K562 (cell line): Measurements from ENCODE around the gene SHB. TPM values are rescaled to one million over a fixed set of nuclear protein-coding genes. Genes with fewer than 3 reads are reported as not detected.
A peak's percentile ranks its signal among the peaks of the same experiment; 100 is the strongest.

Source experiments
- ATAC-seq: fragments of 200-7000 bp; cut with Tn5 transposase; 3 replicates; pipeline ENCODE4 v1.9.1; 2020; ENCODE audit warnings: moderate library complexity
- BruUV-seq: library from RNA; stranded (reverse); fragments of 400-500 nt; replicated peaks from 2 replicates; lab custom pipeline; 2021; lab: Mats Ljungman, UMichigan
- CTCF ChIA-PET: fragments of 300-600 bp; formaldehyde crosslinking; extraction: SDS; loops from one replicate; lab custom pipeline; 2021; ENCODE audit warnings: low intra/inter-chr PET ratio; lab: Yijun Ruan, JAX
- POLR2A ChIA-PET: fragments of 300-600, 350-650 bp; sonication (Branson Sonifier 250); formaldehyde crosslinking; extraction: SDS; loops from one replicate; lab custom pipeline; 2021; ENCODE audit warnings: antibody characterized with exemption, inconsistent platforms; lab: Yijun Ruan, JAX
- DNase-seq, 4 experiments: peaks; one replicate each; pipeline versions ENCODE4 v3.0.0 to v3.0.0-alpha.2; 2011 to 2018; ENCODE audit warnings: low spot score in 3 of 4, mixed read lengths in 3 of 4; ENCODE audit errors: extremely low read depth in 1 of 4
- FAIRE-seq: peaks from 2 replicates; lab custom pipeline; 2011; peaks lifted over from hg19 to GRCh38; lab: Jason Lieb, UNC
- H2AFZ ChIP-seq: 2 replicates; pipeline ENCODE4 v1.6.0; 2011; ENCODE audit warnings: low read depth, low read length, control low read depth, inconsistent platforms
- H3K27ac ChIP-seq: fragments of 200-600 bp; 3 replicates; pipeline ENCODE4 v1.8.0; 2011; ENCODE audit warnings: low read depth, mild to moderate bottlenecking, control low read depth, inconsistent platforms, low read length, moderate library complexity, mixed read lengths; ENCODE audit errors: extremely low read depth
- H3K27me3 ChIP-seq, 2 experiments: fragments of 300-600 bp in 1 of 2; 2 replicates in 1 of 2; 3 replicates in 1 of 2; pipeline versions ENCODE4 v1.6.0 to v1.8.0; 2011; ENCODE audit warnings: inconsistent platforms in 2 of 2, low read length in 2 of 2, mild to moderate bottlenecking in 1 of 2, mixed read lengths in 1 of 2, moderate library complexity in 1 of 2; ENCODE audit not compliant: control insufficient read depth in 2 of 2, insufficient read depth in 2 of 2
- H3K36me3 ChIP-seq: fragments of 300-600 bp; 3 replicates; pipeline ENCODE4 v1.8.0; 2011; ENCODE audit warnings: mild to moderate bottlenecking, low read length, inconsistent platforms; ENCODE audit not compliant: control insufficient read depth, insufficient read depth
- H3K4me1 ChIP-seq, 2 experiments: fragments of 200-600 bp in 1 of 2; replicated peaks in 1 of 2; 2 replicates in 1 of 2; 3 replicates in 1 of 2; pipeline versions ENCODE4 v1.5.1 to v1.8.0; 2011; ENCODE audit warnings: inconsistent platforms in 2 of 2, low read length in 2 of 2, mild to moderate bottlenecking in 1 of 2, mixed read lengths in 1 of 2, moderate library complexity in 1 of 2; ENCODE audit not compliant: control insufficient read depth in 2 of 2, insufficient read depth in 2 of 2
- H3K4me2 ChIP-seq: 2 replicates; pipeline ENCODE4 v1.6.1; 2011; ENCODE audit warnings: low read length, control low read depth, inconsistent platforms, mixed read lengths; ENCODE audit not compliant: insufficient read depth
- H3K4me3 ChIP-seq: fragments of 200-600 bp; sonication (generic), shearing (Covaris generic); 2 replicates; pipeline ENCODE4 v1.5.1; 2016; ENCODE audit warnings: control low read depth, inconsistent platforms
- H3K79me2 ChIP-seq: fragments of 200-600 bp; 3 replicates; pipeline ENCODE4 v1.8.0; 2011; ENCODE audit warnings: low read length, inconsistent platforms; ENCODE audit not compliant: control insufficient read depth, insufficient read depth
- H3K9ac ChIP-seq, 2 experiments: 2 replicates each; pipeline versions ENCODE4 v1.6.0 to v1.6.1; 2011; ENCODE audit warnings: low read depth in 2 of 2, low read length in 2 of 2, control low read depth in 1 of 2, inconsistent platforms in 1 of 2, mild to moderate bottlenecking in 1 of 2, mixed read lengths in 1 of 2; ENCODE audit not compliant: insufficient read depth in 1 of 2
- H3K9me1 ChIP-seq: one replicate; pipeline ENCODE4 v1.6.0; 2011; ENCODE audit warnings: inconsistent platforms, mild to moderate bottlenecking, low read length, moderate library complexity; ENCODE audit not compliant: control insufficient read depth, insufficient read depth
- H3K9me3 ChIP-seq: replicated peaks from 2 replicates; pipeline ENCODE4 v1.5.1; 2011; ENCODE audit warnings: low read depth, low read length, inconsistent platforms; ENCODE audit not compliant: control insufficient read depth, insufficient read depth
- H4K20me1 ChIP-seq: replicated peaks from 2 replicates; pipeline ENCODE4 v1.6.1; 2011; ENCODE audit warnings: low read length, inconsistent platforms, mixed read lengths; ENCODE audit not compliant: control insufficient read depth, insufficient read depth
- CBX8 ChIP-seq: fragments of 200-600 bp; sonication (generic); IDR thresholded peaks from 2 replicates; pipeline ENCODE4 v1.6.1; 2012; ENCODE audit warnings: borderline replicate concordance, mixed run types, low read depth, mild to moderate bottlenecking, moderate library complexity, mixed read lengths, low read length, control low read depth, inconsistent platforms; ENCODE audit not compliant: poor library complexity, severe bottlenecking; ENCODE audit errors: extremely low read depth
- ELF4 ChIP-seq: fragments of 450-650 bp; formaldehyde crosslinking; IDR thresholded peaks from 2 replicates; pipeline ENCODE4 v1.4.0; 2022; ENCODE audit warnings: missing genetic modification characterization
- NCOA6 ChIP-seq: fragments of 450-650 bp; IDR thresholded peaks from 2 replicates; pipeline ENCODE4 v1.6.1; 2017; ENCODE audit warnings: mild to moderate bottlenecking
- STAT5A ChIP-seq: IDR thresholded peaks from 2 replicates; pipeline ENCODE4 v1.6.1; 2012; ENCODE audit warnings: low read length, inconsistent platforms, borderline replicate concordance
- ZNF121 ChIP-seq: sonication (generic); formaldehyde crosslinking; conservative IDR thresholded peaks from 2 replicates; pipeline ENCODE4 v1.8.0; 2022; ENCODE audit warnings: missing genetic modification reagents
- ZNF143 ChIP-seq: sonication (generic); formaldehyde crosslinking; IDR thresholded peaks from 2 replicates; pipeline ENCODE4 v1.9.0; 2022; ENCODE audit warnings: mild to moderate bottlenecking, missing genetic modification reagents
- ZNF785 ChIP-seq: fragments of 250-450 bp; sonication (Bioruptor Pico); IDR thresholded peaks from 2 replicates; pipeline ENCODE4 v1.4.0; 2020; ENCODE audit warnings: mild to moderate bottlenecking
- WGBS: fragments of 100-300 bp; shearing (Covaris generic); methylation state at CpG from one replicate; pipeline ENCODE4 v1.1.6; 2016; ENCODE audit warnings: low coverage, mixed read lengths; ENCODE audit not compliant: insufficient coverage; ENCODE audit errors: missing lambda C conversion rate; 5-methylcytosine and 5-hydroxymethylcytosine counted together
- in situ Hi-C: fragments of 300-500 bp; cut with MboI; formaldehyde crosslinking; loops from 4 replicates; pipeline ENCODE4 v1.15.0; 2018; ENCODE audit warnings: inconsistent platforms, mixed read lengths
- intact Hi-C: fragments of 100-400 bp; cut with micrococcal nuclease; formaldehyde crosslinking; loops from 2 replicates; pipeline ENCODE4 v1.14.2; 2022
- polyA plus RNA-seq, 8 experiments: library from polyadenylated mRNA; depleted of rRNA in 4 of 8; stranded (reverse) in 5 of 8; unstranded in 3 of 8; fragments of >200 nt; fragmentation: Nextera tagmentation in 2 of 8; fragmentation: Illumina TruSeq in 1 of 8; extraction: Ambion mirVana in 2 of 8; extraction: Trizol in 1 of 8; gene quantifications; 2 replicates each; pipeline versions ENCODE4 v1.2.1 to v1.2.3, GENCODE V29; 2011 to 2014; ENCODE audit warnings: inconsistent platforms in 1 of 8, missing spikeins in 1 of 8
- total RNA-seq, 7 experiments: library from RNA; depleted of rRNA in 6 of 7; stranded (reverse); fragments of >200 nt in 6 of 7; fragmentation: Illumina TruSeq in 2 of 7; extraction: Trizol in 2 of 7; gene quantifications; 2 replicates each; pipeline versions ENCODE4 v1.2.1 to v1.2.3, GENCODE V29; 2011 to 2021; ENCODE audit warnings: low replicate concordance in 1 of 7
- TF ChIP-seq, protein P1 (sequence below): fragments of 450-650 bp; formaldehyde crosslinking; IDR thresholded peaks from 2 replicates; pipeline ENCODE4 v1.4.0; 2022; ENCODE audit warnings: missing genetic modification characterization

SHB gene
- total and polyA plus RNA-seq, 9 of the 15 experiments (the other 6 are each of a cell fraction or from before 2014, with no cell fraction given) = 0.78 to 16.0 (median 5.3) TPM

DNA sequence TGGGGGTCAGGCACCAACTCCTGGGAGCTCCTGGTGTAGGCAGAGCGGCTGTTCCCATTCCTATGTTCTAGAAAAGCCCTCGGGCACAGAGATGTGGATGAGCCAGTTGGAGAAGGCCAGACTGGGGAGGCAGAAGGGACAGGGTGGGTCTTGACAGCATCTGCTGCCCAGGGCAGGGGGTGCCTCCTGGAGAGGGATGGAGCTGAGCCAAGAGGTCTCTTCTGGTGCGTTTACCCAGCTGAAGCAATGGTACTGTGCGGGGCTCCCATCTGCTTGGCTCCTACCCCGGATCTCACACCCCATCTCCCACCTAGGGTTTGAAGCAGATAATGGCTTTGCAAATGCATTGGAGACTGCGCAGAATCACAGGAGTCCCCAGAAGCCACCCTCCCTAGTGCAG, 41.3 kb downstream of the SHB start:
- in situ Hi-C loops (no loop called here), intact Hi-C loops (loop anchor here (5.0 kb wide), 1 partner anchor 40 kb away; the partner anchor contains the start of gene SHB)
- no TSS peak for BruUV-seq
- Histone ChIP-seq H3K4me1 (peaks cover 9 to 12% of the 10 kb centered on the region in 2 experiments; a peak in 4 of 5 replicates), H3K4me3 (no peak overlapping the region), H3K9me3 (no peaks in the 10 kb centered on the region), H3K9ac (no peak overlapping the region), H3K4me2 (no peak overlapping the region), H3K36me3 (no peaks in the 10 kb centered on the region), H3K27ac (no peak overlapping the region), H3K27me3 (no peaks in the 10 kb centered on the region), H4K20me1 (peaks cover 28% of the 10 kb centered on the region), H3K9me1 (peaks cover 3% of the 10 kb centered on the region), H3K79me2 (peaks cover 13% of the 10 kb centered on the region; the same call in 2 of the 3 replicates), H2AFZ (no peak overlapping the region)
- CTCF ChIA-PET = no interaction called here
- no peak for ATAC-seq
- FAIRE-seq = no peak
- no peak for DNase-seq
- TF ChIP-seq ELF4 (CRISPR knock-in tag) = no peak
- WGBS = 68% methylated on average over 6 of the region's 6 CpGs
- POLR2A ChIA-PET = interaction anchor here (0.6 to 0.9 kb wide), 3 partner anchors 9 to 12 kb away, joined by 3 read pairs; no protein-coding TSS in a partner anchor

DNA sequence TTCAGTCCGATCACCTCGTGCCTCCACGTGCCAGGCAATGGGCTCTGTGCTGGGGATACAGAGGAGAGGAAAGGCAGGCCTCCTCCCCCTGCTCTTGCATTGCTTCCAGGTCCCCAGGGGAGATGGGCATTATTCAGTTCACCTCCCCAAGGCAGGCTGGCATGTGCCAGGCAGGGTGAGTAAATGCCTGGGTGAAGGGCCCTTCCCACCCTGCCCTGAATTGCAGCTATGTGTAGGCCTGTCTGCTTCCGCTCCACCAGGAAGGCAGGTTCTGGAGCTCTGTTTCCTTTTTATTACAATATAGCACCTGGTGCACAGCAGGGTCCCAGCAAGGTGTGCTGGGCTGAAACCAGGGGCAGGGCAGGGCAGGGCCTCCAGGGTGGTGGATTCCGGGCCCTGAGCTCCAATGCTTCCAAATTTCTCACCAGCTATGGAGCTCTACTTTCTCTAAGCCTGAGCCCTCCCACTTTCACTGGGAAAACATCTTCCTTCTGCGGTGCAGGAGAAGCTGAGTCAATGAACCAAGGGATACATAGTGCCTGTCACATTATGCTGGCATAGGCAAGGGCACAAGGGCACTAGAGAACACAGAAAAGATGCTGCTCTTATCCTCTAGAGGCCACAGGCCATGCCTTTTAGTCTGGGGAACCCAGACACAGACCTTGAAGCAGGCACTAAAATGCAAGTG, 42.0 kb downstream of the SHB start:
- 92% methylated on average over 5 of the region's 6 CpGs for WGBS
- POLR2A ChIA-PET = interaction anchor here (0.6 to 1.3 kb wide), 7 partner anchors 8 to 115 kb away, joined by 3 to 4 read pairs (median 3); no protein-coding TSS in a partner anchor
- ATAC-seq (no peak), DNase-seq (no peak), FAIRE-seq (no peak)
- in situ Hi-C loops = no loop called here
- Histone ChIP-seq H3K79me2 (peaks cover 11% of the 10 kb centered on the region; the same call in 2 of the 3 replicates), H3K4me3 (no peak overlapping the region), H3K9ac (peak overlapping the region in 1 of 2 experiments; percentile 65; a peak in 2 of 4 replicates), H3K36me3 (no peaks in the 10 kb centered on the region), H3K9me3 (no peaks in the 10 kb centered on the region), H3K4me2 (no peak overlapping the region), H4K20me1 (peaks cover 28% of the 10 kb centered on the region), H3K27me3 (no peaks in the 10 kb centered on the region), H3K9me1 (peaks cover 3% of the 10 kb centered on the region), H3K4me1 (peaks cover 5 to 12% of the 10 kb centered on the region in 2 experiments; a peak in 3 of 5 replicates), H3K27ac (no peak overlapping the region), H2AFZ (no peak overlapping the region)
- CTCF ChIA-PET = no interaction called here
- TF ChIP-seq CBX8 (no peak), ZNF785 (CRISPR knock-in tag) (no peak), ZNF143 (CRISPR knock-in tag) (no peak), NCOA6 (no peak), STAT5A (no peak), ZNF121 (CRISPR knock-in tag) (no peak)
- TF ChIP-seq, protein P1, sequence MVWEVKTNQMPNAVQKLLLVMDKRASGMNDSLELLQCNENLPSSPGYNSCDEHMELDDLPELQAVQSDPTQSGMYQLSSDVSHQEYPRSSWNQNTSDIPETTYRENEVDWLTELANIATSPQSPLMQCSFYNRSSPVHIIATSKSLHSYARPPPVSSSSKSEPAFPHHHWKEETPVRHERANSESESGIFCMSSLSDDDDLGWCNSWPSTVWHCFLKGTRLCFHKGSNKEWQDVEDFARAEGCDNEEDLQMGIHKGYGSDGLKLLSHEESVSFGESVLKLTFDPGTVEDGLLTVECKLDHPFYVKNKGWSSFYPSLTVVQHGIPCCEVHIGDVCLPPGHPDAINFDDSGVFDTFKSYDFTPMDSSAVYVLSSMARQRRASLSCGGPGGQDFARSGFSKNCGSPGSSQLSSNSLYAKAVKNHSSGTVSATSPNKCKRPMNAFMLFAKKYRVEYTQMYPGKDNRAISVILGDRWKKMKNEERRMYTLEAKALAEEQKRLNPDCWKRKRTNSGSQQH = no peak
- intact Hi-C loops = loop anchor here (5.0 kb wide), 1 partner anchor 40 kb away; the partner anchor contains the start of gene SHB
- BruUV-seq = no TSS peak
